Measurements from ENCODE around the gene SNRNP27.
A peak's percentile ranks its signal among the peaks of the same experiment; 100 is the strongest.
"Not testable (repeated sequence)": the region's sequence is repeated elsewhere in the genome, so short reads cannot be mapped to it uniquely, and the experiment has no call there.

SNRNP27 gene

DNA sequence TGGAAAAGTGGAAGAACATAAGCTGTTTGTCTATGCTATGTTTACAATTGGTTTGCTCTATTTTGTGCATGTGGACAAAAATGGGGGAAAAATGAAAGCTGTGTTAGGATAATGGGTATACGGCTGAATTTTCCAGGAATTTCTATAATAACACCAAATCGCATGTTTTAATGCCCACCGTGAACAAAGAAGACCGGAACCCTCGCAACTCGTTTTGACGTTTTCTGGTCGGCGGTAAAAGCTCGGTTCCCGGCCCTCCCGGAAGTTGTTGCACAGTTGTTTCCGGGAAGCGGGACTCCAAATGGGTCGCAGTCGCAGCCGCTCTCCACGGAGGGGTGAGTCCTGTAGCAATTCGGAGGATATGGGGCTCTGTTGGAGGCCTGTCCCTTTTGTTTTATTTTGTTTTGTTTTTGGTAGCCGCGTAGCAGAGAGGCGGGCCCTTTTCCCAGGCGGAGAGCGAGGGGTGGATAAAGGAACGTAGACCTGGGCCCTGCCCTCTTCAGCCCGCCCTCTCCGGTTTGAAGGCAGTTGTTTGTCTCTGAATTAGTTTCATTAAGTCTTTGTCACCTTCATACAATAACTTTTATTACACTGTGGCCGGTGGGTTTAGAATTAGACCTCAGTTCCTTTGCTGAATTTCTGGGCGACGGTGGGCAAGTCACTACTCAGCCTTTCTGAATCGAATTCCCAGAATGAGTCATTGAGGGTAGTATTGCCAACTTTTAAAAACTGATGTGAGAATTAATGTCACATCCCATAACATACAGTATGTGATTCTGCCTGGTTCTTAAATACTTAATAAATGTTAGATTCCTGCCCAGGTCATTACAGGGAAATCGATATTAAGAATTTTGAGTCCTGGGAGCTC, at the start of gene SNRNP27:
TSS of gene SNRNP27 (plus strand) at position 273 of the 868 bp plus-strand sequence. CDS start at position 302, 29 bp downstream.
- Mint-ChIP-seq H3K9me3 (peaks cover 3% of the 10 kb centered on the region), H3K36me3 (ENCODE audit: low read depth) (peaks cover 27% of the 10 kb centered on the region), H3K4me3 (peak within 1 kb of the TSS; percentile 99), H3K4me1 (ENCODE audit: low read depth) (peaks cover 25% of the 10 kb centered on the region), H3K27ac (peak within 1 kb of the TSS; percentile 96), H3K27me3 (ENCODE audit: low read depth) (peaks cover 2% of the 10 kb centered on the region)
- DNase-seq (ENCODE audit: low spot score): peak; percentile 72

DNA sequence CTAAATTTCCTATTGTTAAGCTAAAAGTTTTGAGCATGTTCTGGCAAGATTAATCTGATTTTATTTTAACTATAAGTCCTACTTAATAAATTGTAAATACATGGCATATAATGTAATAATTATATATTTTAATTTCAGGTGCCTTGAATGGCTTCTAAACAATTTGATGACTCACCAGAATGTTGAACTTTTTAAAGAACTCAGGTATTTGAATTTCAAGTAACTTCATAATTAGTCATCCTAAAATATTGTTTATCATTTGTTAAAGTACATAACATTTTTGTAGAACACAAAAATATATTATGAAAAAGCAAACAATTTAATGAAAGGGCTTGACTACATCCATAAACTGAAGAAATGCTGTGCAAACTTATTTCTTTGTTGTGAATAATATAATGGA, 49.8 kb upstream of the SNRNP27 start:
- Mint-ChIP-seq H3K4me1 (ENCODE audit: low read depth) (peaks cover 8% of the 10 kb centered on the region), H3K9me3 (no peaks in the 10 kb centered on the region), H3K27ac (no peak overlapping the region), H3K4me3 (no peak overlapping the region), H3K27me3 (ENCODE audit: low read depth) (no peaks in the 10 kb centered on the region), H3K36me3 (ENCODE audit: low read depth) (peaks cover 46% of the 10 kb centered on the region)
- DNase-seq (ENCODE audit: low spot score): no peak

DNA sequence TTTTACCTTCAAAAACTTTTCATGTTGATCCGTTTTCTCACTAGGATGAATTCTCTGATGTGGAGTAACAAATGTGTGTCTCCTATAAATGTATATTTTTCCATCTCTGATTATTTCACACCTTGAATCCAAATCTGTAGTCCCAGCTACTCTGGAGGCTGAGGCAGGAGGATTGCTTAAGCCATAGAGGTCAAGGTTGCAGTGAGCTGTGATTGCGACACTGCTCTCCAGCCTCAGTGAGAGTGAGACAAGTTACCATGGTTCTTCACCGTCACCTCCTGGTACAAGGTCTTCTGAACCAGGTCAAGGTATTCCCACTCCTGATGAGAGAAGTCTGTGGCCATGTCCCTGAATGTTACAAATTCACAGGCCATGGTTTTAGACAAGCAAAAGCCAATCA, 49.2 kb upstream of the SNRNP27 start:
- H3K9me3 Mint-ChIP-seq: no peaks in the 10 kb centered on the region
- no peak overlapping the region for H3K4me3 Mint-ChIP-seq

DNA sequence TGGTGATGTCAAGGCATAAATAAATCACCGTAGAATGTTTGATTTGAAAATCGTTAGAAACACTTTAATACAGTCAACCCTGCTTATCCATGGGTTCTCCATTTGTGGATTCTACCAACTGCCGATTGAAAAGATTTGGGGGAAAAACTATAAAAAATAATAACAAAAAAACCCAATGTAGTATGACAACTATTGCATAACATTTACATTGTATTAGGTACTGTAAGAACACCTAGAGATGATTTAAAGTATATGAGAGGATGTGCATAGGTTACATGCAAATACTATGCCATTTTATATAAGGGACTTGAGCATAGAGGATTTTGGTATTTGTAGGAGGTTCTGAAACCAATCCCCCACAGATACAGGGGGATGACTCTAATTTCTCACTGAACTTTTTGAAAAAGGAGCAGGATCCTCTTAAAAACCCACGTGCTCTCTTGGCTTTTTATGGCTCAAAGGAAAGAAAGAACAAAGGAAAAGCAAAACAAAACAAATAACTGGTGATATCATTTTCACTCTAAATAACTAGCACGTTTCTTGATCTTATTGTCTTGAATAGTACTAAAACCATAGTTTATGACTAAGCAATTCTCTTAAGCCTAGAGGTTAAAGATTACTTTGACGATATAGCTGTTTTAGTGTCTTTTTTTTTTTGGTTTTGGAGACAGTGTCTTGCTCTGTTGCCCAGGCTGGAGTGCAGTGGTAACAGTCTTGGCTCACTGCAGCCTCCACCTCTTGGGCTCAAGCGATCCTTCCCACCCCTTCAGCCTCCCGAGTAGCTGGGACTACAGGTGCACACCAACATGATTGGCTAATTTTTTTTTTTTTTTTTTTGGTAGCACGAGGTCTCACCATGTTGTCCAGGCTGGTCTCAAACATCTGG, 47.3 kb upstream of the SNRNP27 start:
- H3K27ac Mint-ChIP-seq: no peak overlapping the region
- H3K9me3 Mint-ChIP-seq: no peaks in the 10 kb centered on the region
- H3K27me3 Mint-ChIP-seq (ENCODE audit: low read depth): no peaks in the 10 kb centered on the region
- no peak overlapping the region for H3K4me3 Mint-ChIP-seq
- peaks cover 44% of the 10 kb centered on the region for H3K36me3 Mint-ChIP-seq (ENCODE audit: low read depth)
- no peak for DNase-seq (ENCODE audit: low spot score)
- peaks cover 8% of the 10 kb centered on the region for H3K4me1 Mint-ChIP-seq (ENCODE audit: low read depth)

More for the DNA sequence above, 49.2 kb upstream of the SNRNP27 start:
- Mint-ChIP-seq H3K4me1 (ENCODE audit: low read depth) (peaks cover 8% of the 10 kb centered on the region), H3K27ac (no peak overlapping the region), H3K36me3 (ENCODE audit: low read depth) (peaks cover 47% of the 10 kb centered on the region), H3K27me3 (ENCODE audit: low read depth) (no peaks in the 10 kb centered on the region)
- no peak for DNase-seq (ENCODE audit: low spot score)

DNA sequence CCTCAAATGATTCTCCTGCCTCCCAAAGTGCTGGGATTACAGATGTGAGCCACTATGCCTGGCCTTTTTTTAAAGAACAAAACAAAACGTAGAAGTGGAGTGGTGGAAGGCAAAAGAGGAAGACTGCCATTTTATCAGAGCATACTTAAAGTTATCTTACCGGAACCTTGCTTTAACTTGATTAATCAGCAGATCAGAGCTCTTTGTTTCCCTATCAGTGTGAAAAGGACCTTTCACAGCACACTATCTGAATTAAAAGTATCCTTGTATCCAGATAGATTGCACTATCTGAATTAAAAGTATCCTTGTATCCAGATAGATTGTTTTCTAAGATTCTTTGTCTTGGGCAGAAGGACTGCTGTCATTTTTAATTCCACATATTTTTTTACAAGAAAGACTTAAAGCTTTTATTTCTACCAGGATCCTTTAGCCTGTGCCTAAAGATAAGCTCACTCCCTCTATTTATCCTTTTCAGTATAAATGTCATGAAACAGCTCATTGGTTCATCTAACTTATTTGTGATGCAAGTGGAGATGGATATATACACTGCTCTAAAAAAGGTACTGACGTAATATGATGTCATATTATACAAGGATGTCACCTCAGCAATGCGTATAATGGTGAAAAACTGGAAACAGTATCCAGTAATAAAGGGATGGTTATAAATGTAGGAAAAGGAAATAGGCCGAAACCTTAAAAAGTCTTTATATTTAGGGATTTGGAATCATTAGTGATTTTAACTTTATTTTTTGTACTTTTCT, 46.5 kb upstream of the SNRNP27 start:
- Mint-ChIP-seq H3K27ac (no peak overlapping the region), H3K4me3 (no peak overlapping the region), H3K4me1 (ENCODE audit: low read depth) (peaks cover 6% of the 10 kb centered on the region), H3K36me3 (ENCODE audit: low read depth) (peaks cover 43% of the 10 kb centered on the region), H3K27me3 (ENCODE audit: low read depth) (no peaks in the 10 kb centered on the region), H3K9me3 (no peaks in the 10 kb centered on the region)
- no peak for DNase-seq (ENCODE audit: low spot score)

DNA sequence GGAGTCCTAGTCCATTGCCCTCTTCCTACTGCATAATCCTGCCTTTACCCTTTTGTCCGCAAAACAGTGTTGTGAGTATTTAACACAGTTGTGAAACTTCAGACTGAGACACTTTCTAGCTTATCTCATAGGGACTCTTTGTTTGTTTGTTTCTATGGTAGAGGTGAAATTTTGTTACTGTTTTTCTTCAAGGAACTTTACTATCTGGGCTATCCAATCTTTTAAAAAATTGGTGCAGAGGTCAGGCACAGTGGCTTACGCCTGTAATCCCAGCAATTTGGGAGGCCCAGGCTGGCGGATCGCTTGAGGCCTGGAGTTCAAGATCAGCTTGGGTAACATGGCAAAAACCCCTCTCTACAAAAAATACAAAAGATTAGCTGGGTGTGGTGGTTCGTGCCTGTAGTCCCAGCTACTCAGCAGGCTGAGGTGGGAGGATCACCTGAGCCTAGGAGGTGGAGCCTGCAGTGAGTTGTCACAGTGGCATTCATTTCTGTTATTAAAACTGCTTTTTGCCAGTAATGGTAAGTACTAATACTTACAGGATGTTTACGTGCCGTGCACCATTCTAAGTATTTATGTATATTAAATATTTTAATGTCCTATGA, 45.5 kb upstream of the SNRNP27 start:
- Mint-ChIP-seq H3K4me3 (no peak overlapping the region), H3K4me1 (ENCODE audit: low read depth) (peaks cover 6% of the 10 kb centered on the region), H3K27me3 (ENCODE audit: low read depth) (no peaks in the 10 kb centered on the region), H3K36me3 (ENCODE audit: low read depth) (peaks cover 44% of the 10 kb centered on the region), H3K9me3 (no peaks in the 10 kb centered on the region), H3K27ac (no peak overlapping the region)
- no peak for DNase-seq (ENCODE audit: low spot score)

DNA sequence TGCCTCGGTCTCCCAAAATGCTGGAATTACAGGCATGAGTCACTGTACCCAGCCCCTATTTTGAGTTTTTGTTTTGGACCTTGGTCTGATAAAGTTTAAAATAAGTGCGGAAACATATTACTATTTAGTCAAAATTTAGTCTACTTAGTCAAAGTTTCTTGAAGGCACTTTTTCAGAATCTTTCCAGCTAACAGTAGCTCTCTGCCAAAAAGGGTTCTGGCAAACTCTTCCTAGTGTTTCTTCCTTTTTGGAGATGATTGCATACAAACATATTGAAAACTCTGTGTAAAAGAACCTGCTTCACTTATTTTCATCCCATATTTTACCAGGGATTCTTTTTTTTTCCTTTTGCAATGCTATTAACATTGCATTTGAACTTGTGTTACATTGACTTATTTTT, 35.5 kb upstream of the SNRNP27 start:
- no peaks in the 10 kb centered on the region for H3K9me3 Mint-ChIP-seq
- H3K36me3 Mint-ChIP-seq (ENCODE audit: low read depth): peaks cover 19% of the 10 kb centered on the region
- DNase-seq (ENCODE audit: low spot score): no peak
- no peak overlapping the region for H3K27ac Mint-ChIP-seq
- H3K27me3 Mint-ChIP-seq (ENCODE audit: low read depth): no peaks in the 10 kb centered on the region
- no peak overlapping the region for H3K4me3 Mint-ChIP-seq
- no peaks in the 10 kb centered on the region for H3K4me1 Mint-ChIP-seq (ENCODE audit: low read depth)

GRCh38 chr2:69863298-69863697, 30.5 kb upstream of the SNRNP27 start:
- Mint-ChIP-seq H3K4me1 (ENCODE audit: low read depth) (peaks cover 2% of the 10 kb centered on the region), H3K9me3 (no peaks in the 10 kb centered on the region), H3K27ac (no peak overlapping the region), H3K4me3 (no peak overlapping the region), H3K36me3 (ENCODE audit: low read depth) (peaks cover 32% of the 10 kb centered on the region), H3K27me3 (ENCODE audit: low read depth) (no peaks in the 10 kb centered on the region)
- no peak for DNase-seq (ENCODE audit: low spot score)

DNA sequence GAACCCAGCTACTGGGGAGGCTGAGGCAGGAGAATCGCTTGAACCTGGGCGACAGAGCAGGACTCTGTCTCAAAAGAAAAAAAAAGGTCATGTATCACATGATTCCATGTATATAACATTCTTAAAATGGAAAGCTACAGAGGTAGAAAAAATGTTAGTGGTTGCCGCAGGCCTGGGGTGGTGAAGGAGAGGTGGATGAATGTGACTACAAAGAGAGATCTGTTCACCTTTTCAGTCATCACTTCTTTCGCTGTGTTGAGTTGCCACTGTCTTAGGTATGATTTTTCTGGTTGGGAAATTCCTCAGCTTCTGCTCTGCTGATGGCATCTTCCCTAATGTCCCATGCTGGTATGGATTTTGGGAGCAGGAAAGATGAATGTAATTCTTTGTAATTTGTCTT, 5.3 kb upstream of the SNRNP27 start:
- H3K27me3 Mint-ChIP-seq (ENCODE audit: low read depth): peaks cover 2% of the 10 kb centered on the region
- H3K4me3 Mint-ChIP-seq: no peak overlapping the region
- peaks cover 3% of the 10 kb centered on the region for H3K9me3 Mint-ChIP-seq
- peaks cover 5% of the 10 kb centered on the region for H3K4me1 Mint-ChIP-seq (ENCODE audit: low read depth)
- no peaks in the 10 kb centered on the region for H3K36me3 Mint-ChIP-seq (ENCODE audit: low read depth)
- no peak overlapping the region for H3K27ac Mint-ChIP-seq
- no peak for DNase-seq (ENCODE audit: low spot score)

DNA sequence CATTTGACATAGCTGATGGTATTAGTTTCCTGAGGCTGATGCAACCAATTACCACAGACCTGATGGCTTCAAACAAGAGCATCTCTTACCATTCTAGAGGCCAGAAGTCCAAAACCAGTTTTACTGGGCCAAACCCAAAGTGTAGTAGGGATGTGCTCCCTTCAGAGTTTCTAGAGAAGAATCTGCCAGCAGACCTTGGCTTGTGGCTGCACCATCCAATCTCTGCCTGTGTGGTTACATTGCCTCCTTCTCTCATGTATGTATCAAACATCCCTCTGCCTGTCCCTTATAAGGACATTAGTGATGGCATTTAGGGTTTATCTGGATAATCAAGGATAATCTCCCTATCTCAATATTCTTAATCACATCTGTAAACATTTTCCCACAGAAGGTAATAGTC, 4.5 kb upstream of the SNRNP27 start:
- H3K36me3 Mint-ChIP-seq (ENCODE audit: low read depth): no peaks in the 10 kb centered on the region
- no peak for DNase-seq (ENCODE audit: low spot score)
- H3K4me3 Mint-ChIP-seq: no peak overlapping the region
- peaks cover 3% of the 10 kb centered on the region for H3K9me3 Mint-ChIP-seq
- no peak overlapping the region for H3K27ac Mint-ChIP-seq
- H3K27me3 Mint-ChIP-seq (ENCODE audit: low read depth): peaks cover 2% of the 10 kb centered on the region
- peaks cover 7% of the 10 kb centered on the region for H3K4me1 Mint-ChIP-seq (ENCODE audit: low read depth)

DNA sequence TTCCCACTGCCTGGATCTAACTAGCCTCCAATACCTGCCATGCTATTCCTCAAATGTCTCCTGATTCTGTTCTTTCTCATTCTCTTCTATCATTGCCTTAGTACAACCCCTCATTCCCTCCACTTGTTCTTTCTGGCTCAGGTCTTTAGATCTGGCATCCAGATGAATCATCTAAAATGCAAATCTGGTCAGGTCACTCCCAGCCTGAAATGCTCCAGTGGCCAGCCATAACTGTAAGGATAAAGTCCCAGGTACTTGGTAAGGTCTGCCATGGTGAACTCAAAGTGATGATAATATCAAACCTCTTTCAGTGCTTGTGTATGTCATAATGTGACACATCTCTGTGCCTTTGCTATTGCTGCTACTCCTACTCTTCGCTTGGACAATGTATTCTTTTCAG, 2.9 kb upstream of the SNRNP27 start:
- Mint-ChIP-seq H3K9me3 (peaks cover 3% of the 10 kb centered on the region), H3K27me3 (ENCODE audit: low read depth) (peaks cover 2% of the 10 kb centered on the region), H3K4me3 (no peak overlapping the region)

GRCh38 chr2:69892838-69893424, 825 bp upstream of the SNRNP27 start:
- Mint-ChIP-seq H3K4me3 (peak overlapping the region; percentile 99), H3K27ac (peak overlapping the region; percentile 96), H3K4me1 (ENCODE audit: low read depth) (peaks cover 22% of the 10 kb centered on the region), H3K36me3 (ENCODE audit: low read depth) (peaks cover 21% of the 10 kb centered on the region)
- H3K27me3 Mint-ChIP-seq (ENCODE audit: low read depth); DNase-seq (ENCODE audit: low spot score); H3K9me3 Mint-ChIP-seq: not testable (repeated sequence)

More for the DNA sequence above, 2.9 kb upstream of the SNRNP27 start:
- peaks cover 4% of the 10 kb centered on the region for H3K36me3 Mint-ChIP-seq (ENCODE audit: low read depth)
- no peak for DNase-seq (ENCODE audit: low spot score)
- no peak overlapping the region for H3K27ac Mint-ChIP-seq
- peaks cover 12% of the 10 kb centered on the region for H3K4me1 Mint-ChIP-seq (ENCODE audit: low read depth)

- peak overlapping the region; percentile 96 for H3K27ac Mint-ChIP-seq
- peaks cover 33% of the 10 kb centered on the region for H3K36me3 Mint-ChIP-seq (ENCODE audit: low read depth)
- peak overlapping the region; percentile 99 for H3K4me3 Mint-ChIP-seq
- H3K9me3 Mint-ChIP-seq; H3K27me3 Mint-ChIP-seq (ENCODE audit: low read depth); DNase-seq (ENCODE audit: low spot score): not testable (repeated sequence)
- peaks cover 27% of the 10 kb centered on the region for H3K4me1 Mint-ChIP-seq (ENCODE audit: low read depth)
Observed at GRCh38 chr2:69894737-69895136, 981 bp downstream of the SNRNP27 start.

Measured in T-helper 2 cell treated with Interferon-gamma antibody and Interleukin-4, amounts not matched to agents 5 μg/mL and 100 μg/mL, for 36 hours (primary cell).